Left renal cortex interstitium (tissue), 4 donors: ENCODE data around the gene CAMK2G. TPM values are rescaled to one million over a fixed set of nuclear protein-coding genes. Genes with fewer than 3 reads are reported as not detected.

Experiments used
- DNase-seq, 4 donors: peaks; one replicate each; pipeline ENCODE4 v3.0.0-alpha.2; 2013; ENCODE audit warnings: low read depth in 4 of 4, low spot score in 2 of 4, missing footprints in 1 of 4
- polyA plus RNA-seq, 4 donors: library from polyadenylated mRNA; unstranded; fragments of 120-200 nt; gene quantifications; one replicate each; pipeline ENCODE4 v1.2.1, GENCODE V29; 2013; ENCODE audit not compliant: insufficient read length in 4 of 4

The CAMK2G gene
- polyA plus RNA-seq, 4 donors, result 19.9 to 34.8 (median 26.9) TPM

DNA sequence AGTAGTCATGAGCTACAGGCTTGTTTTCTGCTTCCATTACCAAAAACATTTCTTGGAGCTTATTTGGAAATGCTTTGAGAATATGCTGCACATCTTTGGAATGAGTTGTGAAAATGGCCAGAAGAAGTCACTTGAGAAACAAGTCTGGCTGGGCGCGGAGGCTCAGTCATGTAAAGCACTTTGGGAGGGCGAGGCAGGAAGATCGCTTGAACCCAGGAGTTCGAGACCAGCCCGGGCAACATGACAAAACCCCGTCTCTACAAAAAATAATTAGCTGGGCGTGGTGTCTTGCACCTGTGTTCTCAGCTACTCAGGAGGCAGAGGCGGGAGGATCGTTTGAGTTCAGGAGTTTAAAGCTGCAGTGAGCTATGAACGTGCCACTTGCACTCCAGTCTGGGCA is 93.4 kb downstream of the CAMK2G start:
- DNase-seq, result no peak

DNA sequence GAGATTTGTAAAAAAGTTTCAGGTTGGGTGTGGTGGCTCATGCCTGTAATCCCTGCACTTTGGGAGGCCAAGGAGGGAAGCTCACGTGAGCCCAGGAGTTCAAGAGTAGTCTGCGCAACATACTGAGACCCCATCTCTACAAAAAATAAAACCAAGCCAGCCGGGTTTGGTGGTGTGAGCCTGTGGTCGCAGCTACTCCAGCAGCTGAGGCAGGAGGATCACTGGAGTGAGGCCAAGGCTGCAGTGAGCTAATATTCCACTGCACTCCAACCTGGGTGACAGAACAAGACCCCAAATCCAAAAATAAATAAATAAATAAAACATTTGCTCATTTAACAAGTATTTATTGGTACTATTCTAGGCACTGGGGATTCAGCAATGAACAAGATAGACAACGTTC is 94.1 kb downstream of the CAMK2G start:
- no peak for DNase-seq

DNA sequence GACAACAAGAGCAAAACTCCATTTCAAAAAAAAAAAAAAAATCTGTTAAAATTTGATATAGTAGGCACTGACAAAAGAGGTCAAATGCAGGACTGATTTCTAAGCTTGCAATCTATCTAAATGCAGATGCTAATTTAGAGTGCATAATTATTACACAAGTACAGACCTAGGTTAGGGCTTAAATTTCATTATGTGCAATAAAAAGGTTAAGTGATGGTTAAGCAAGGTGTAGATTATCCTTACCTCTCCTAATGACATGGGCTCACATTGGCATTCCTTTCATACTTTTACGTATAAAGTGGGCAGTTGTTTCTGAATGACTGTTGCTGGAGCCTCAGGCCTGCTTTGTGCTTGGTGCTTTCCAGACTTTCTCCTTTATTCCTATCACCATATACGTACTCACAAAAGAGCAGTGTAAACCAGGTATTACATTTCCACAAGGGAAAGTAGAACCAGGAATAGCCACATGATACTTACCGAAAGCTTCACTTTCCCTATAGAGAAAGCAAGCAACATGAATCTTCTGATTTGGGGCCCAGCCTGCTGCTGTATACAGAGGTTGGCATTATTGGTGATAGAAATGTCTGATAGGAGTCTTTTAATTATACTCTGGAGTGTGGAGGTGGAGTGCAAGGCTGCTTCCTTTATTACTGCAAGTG is 94.7 kb downstream of the CAMK2G start:
- no peak for DNase-seq

DNA sequence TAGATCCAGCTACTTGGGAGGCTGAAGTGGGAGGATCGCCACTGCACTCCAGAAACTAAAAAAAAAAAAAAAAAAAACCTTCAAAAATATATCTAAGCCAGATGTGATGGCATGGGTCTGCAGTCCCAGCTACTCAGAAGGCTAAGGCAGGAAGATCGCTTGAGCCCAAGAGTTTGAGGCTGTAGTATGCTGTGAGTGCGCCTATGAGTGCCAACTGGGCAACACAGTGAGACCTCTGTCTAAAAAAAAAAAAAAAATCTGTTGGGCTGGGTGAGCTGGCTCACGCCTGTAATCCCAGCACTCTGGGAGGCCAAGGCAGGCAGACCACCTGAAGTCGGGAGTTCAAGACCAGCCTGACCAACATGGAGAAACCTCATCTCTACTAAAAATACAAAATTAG is 95.3 kb downstream of the CAMK2G start:
- DNase-seq, result no peak

DNA sequence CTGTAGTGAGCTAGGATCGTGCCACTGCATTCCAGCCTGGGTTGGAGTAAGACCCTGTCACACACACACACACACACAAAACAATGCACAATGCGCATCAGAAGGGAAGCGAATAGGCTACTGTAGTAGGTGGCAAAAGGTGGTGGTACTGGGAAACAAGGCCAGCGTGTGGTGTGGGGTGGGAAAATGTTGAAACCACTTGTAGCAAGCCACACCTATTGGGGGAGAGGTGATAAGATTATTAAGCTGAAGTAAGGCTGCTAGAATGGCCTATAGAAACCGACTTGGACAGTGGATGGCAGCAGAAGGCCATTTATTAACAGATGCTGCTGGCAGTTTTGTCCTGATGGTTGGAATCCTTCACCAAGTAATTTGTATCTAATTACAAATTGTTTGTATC is 99.7 kb downstream of the CAMK2G start:
- DNase-seq, result no peak

DNA sequence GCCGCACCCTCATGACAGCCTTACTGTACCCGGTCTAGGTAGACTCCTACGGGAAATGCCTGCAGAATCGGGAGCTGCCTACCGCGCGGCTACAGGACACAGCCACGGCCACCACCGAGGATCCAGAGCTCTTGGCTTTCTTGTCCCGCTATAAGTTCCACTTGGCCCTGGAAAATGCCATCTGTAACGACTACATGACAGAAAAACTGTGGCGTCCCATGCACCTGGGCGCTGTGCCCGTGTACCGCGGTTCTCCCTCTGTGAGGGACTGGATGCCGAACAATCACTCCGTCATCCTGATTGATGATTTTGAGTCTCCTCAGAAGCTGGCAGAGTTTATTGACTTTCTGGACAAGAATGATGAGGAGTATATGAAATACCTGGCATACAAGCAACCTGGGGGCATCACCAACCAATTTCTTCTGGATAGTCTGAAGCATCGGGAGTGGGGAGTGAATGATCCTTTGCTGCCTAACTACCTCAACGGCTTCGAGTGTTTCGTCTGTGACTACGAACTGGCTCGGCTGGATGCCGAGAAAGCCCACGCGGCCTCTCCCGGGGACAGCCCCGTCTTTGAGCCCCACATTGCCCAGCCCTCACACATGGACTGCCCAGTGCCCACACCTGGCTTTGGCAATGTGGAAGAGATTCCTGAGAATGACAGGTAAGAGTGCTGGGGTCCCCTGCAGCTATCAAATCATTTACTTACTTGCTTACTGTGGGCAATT is 101.0 kb downstream of the CAMK2G start:
- DNase-seq, result no peak

DNA sequence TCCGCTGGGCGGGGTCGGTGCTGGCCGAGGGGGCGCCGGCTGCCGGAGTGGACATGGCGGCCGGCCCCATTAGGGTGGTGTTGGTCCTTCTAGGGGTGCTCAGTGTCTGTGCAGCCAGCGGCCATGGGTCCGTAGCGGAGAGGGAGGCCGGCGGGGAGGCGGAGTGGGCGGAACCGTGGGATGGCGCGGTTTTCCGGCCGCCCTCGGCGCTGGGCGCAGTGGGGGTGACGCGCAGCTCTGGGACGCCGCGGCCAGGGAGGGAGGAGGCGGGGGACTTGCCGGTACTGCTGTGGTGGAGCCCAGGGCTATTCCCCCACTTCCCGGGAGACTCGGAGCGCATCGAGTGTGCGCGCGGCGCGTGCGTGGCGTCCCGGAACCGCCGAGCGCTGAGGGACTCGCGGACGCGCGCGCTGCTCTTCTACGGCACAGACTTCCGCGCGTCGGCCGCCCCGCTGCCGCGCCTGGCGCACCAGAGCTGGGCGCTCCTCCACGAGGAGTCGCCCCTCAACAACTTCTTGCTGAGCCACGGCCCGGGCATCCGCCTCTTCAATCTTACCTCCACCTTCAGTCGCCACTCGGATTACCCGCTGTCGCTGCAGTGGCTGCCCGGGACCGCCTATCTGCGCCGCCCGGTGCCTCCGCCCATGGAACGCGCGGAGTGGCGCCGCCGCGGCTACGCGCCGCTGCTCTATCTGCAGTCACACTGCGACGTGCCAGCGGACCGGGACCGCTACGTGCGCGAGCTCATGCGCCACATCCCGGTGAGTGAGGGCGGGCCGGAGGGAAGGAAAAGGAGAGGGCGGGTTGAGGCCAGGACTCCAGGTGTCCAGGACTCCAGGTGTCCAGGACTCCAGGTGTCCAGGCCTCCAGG is 101.8 kb downstream of the CAMK2G start:
- peak; percentile 60 to 72 (median 64) for DNase-seq

DNA sequence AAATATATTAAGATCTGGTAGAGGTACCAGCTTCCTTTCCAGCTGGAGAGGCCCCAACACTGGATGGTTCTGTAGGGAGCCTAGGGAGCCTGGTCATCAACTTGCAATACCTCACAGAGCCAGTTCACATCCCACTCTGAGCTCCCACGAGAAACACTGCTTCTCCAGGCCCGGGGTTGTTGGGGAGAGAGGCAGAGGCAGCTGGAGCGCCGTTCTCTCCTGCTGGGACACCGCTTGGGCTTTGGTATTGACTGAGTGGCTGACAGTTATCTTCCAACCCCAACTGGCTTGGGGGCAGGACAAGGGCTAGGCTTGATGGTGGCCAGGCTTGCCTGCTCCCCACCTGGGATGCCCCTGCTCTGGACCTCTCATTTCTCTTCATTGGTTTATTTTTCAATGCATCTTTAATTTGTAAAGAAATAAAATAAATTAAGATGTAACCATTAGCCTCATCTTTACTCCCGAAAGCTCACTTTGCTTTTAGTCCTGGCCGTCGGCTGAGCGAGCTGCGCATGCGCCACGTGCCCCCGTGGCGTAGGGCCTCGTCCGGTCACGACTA is 102.6 kb downstream of the CAMK2G start:
- DNase-seq, result peak in 1 of 4 donors; percentile 79

DNA sequence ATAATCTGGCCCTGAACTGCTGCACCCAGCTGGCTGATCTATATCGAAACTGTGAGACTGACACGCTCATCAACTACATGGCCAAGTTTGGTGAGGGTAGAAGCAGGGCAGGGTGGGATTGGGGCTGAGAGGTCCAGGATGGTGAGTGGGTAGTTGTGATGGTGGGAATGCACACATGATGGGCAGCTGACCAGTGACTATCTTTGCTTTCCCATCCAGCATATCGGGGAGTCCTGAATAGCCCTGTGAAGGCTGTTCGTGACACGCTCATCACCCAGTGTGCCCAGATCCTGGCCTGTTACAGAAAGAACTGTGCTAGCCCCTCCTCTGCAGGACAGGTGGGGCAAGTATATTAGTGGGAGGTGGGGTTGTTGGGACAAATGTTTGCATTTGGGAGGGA is 105.0 kb downstream of the CAMK2G start:
- DNase-seq, result no peak

DNA sequence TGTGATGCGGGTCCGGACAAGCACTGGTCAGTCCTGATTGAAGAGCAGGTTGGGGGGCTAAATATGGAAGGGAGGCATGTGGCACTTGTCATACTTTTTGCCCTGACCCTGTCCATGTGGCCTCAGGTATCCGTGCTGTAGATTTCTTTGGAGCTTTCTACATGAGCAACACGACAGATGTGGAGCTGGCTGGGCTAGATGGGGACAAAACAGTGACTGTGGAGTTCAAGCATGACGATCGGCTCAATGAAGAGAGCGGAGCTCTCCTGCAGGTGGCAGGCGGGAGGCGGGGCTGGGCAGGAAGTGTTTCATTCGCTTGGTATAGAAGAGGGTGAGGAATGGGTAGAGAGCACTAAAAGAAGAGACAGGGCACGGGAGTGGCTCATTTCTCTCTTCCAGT is 105.5 kb downstream of the CAMK2G start:
- DNase-seq, result no peak

DNA sequence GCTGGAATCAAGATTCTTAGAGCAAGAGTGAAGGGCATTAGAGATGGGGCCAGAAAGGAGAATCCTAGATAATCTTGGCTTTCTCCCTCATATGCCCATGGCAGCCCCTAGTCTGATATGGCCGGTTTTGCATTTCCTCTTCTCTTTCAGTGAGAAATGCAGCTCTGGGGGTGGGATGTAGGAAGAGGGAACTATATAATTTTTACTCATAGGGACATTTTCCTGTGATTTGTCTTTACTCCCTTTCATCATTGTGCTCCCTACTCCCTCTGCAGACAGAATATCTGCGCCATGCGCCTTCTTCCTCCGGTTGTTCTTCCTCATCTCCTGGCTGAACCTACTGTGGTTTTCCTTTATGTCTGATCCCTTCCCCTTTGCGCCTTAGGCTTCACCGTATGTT is 109.3 kb downstream of the CAMK2G start:
- no peak for DNase-seq

DNA sequence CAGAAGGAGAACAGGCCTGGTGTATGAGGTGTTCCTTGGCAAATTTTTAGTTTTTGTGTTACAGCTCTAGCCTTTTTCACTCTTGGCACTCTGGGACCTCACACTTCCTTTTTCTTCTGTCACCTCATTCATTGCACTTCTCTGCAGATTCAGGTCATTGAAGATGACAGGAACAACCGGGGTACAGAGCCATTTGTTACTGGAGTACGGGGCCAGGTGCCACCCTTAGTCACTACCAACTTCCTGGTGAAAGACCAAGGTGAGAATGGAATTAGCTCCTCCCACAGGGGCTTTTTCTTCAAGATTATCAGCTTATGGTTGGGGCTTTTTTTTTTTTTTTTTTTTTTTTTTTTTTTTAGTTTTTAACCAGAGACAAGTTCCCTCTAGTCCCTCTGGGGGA is 111.0 kb downstream of the CAMK2G start:
- no peak for DNase-seq

DNA sequence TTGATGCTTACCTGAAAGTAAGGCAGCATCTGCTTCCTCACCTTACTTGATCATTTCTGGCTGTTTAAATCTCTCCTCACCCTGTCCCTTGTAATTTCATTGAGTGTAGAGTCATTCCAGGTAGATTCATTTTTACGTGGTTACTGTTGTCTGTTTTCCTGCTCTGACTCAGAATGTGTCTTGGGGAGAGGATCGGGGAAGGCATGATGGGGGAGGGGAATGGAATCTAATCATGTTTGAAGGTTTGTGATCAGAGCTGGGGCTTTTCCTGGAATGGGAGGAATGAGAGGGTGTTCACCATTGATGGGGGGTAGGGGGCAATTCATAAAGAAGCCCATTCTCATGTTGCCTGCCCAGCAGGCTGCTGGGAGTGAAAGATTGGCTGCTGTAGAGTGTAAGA is 111.4 kb downstream of the CAMK2G start:
- DNase-seq, result no peak

Other genes starting within 250 kb of the CAMK2G start
- gene MYOZ1, start 233.1 kb downstream of the CAMK2G start, polyA plus RNA-seq, result 1 to 10 TPM; 4.7 to 6.1 (median 5.7) TPM
- gene SYNPO2L, start 218.5 kb downstream of the CAMK2G start, polyA plus RNA-seq, result 1 to 10 TPM in 1 of 4 donors, under 1 TPM in 3; 0.27 to 1.2 (median 0.52) TPM
- gene AGAP5, start 176.4 kb downstream of the CAMK2G start, polyA plus RNA-seq, result 10 to 100 TPM in 2 of 4 donors, 1 to 10 TPM in 2; 8.1 to 37.7 (median 18.6) TPM
- gene SEC24C, start 130.2 kb downstream of the CAMK2G start, polyA plus RNA-seq, result 10 to 100 TPM; 62.9 to 74.1 (median 66.2) TPM
- 10 to 100 TPM; 49.6 to 64.2 (median 50.3) TPM for gene CHCHD1, start 92.5 kb downstream of the CAMK2G start, polyA plus RNA-seq
- gene ZSWIM8, start 88.9 kb downstream of the CAMK2G start, polyA plus RNA-seq, result 100 to 1,000 TPM in 2 of 4 donors, 10 to 100 TPM in 2; 86.4 to 156 (median 101) TPM
- 10 to 100 TPM; 26.0 to 41.5 (median 33.3) TPM for gene NDST2, start 63.0 kb downstream of the CAMK2G start, polyA plus RNA-seq
- 10 to 100 TPM; 12.6 to 31.0 (median 19.0) TPM for gene PLAU, start 36.6 kb upstream of the CAMK2G start, polyA plus RNA-seq
- 100 to 1,000 TPM; 123 to 134 (median 124) TPM for gene VCL, start 123.6 kb upstream of the CAMK2G start, polyA plus RNA-seq